H1 (cell line): ENCODE results near the gene GALNT6. TPM values are rescaled to one million over a fixed set of nuclear protein-coding genes. Genes with fewer than 3 reads are reported as not detected.

ENCODE experiments used
- CBX5 ChIP-seq: fragments of 300-800, 300-1000 bp; sonication (generic); IDR thresholded peaks from 2 replicates; pipeline ENCODE4 v1.7.1; 2016; ENCODE audit warnings: antibody characterized with exemption, low read length, low read depth
- CREB1 ChIP-seq: IDR thresholded peaks from 2 replicates; pipeline ENCODE4 v1.6.1; 2012; ENCODE audit warnings: inconsistent platforms
- GTF2F1 ChIP-seq: IDR thresholded peaks from 2 replicates; pipeline ENCODE4 v1.6.1; 2012; ENCODE audit warnings: low read depth, low read length, improper control_type of control experiment, borderline replicate concordance
- HDAC2 ChIP-seq, 2 experiments: fragments of 300-600 bp in 1 of 2; sonication (generic) in 1 of 2; IDR thresholded peaks; 2 replicates each; pipeline ENCODE4 v1.6.1; 2011 to 2012; ENCODE audit warnings: low read depth in 2 of 2, low read length in 2 of 2, mild to moderate bottlenecking in 2 of 2, moderate library complexity in 2 of 2, borderline replicate concordance in 1 of 2, inconsistent platforms in 1 of 2
- POLR2A ChIP-seq, 2 experiments: IDR thresholded peaks; 1 replicate in 1 of 2; 2 replicates in 1 of 2; pipeline ENCODE4 v1.6.1; 2011; ENCODE audit warnings: low read depth in 2 of 2, low read length in 2 of 2, mild to moderate bottlenecking in 2 of 2; ENCODE audit errors: control extremely low read depth in 1 of 2
- SUZ12 ChIP-seq: fragments of 200-600 bp; sonication (generic); IDR thresholded peaks from 2 replicates; pipeline ENCODE4 v1.6.1; 2012; ENCODE audit warnings: mild to moderate bottlenecking, inconsistent platforms, low read length, moderate library complexity, mixed read lengths
- YY1 ChIP-seq: IDR thresholded peaks from 2 replicates; pipeline ENCODE4 v1.6.1; 2011; ENCODE audit warnings: low read depth, mild to moderate bottlenecking, low read length
- ZNF274 ChIP-seq: IDR thresholded peaks from 2 replicates; pipeline ENCODE4 v1.7.0; 2012; ENCODE audit warnings: low read length, borderline replicate concordance; ENCODE audit errors: extremely low read depth
- polyA plus RNA-seq, 7 experiments: library from polyadenylated mRNA; depleted of rRNA in 3 of 7; stranded (reverse) in 5 of 7; unstranded in 2 of 7; fragments of >200 nt in 5 of 7; fragments of 200-250 nt in 2 of 7; gene quantifications; 1 replicate in 5 of 7; 2 replicates in 1 of 7; 4 replicates in 1 of 7; pipeline versions ENCODE4 v1.2.1 to v1.2.3, GENCODE V29; 2011 to 2013; ENCODE audit warnings: missing spikeins in 2 of 7, mixed read lengths in 2 of 7
- total RNA-seq: library from RNA; stranded (reverse); fragmentation: NEBNext Ultra II Directional; extraction: Animal tissue kit (Norgen Biotek cat#: 25700); gene quantifications from 2 replicates; pipeline ENCODE4 v1.2.1, GENCODE V29; 2021
- TF ChIP-seq, protein P1 (sequence below): fragments of 300-600 bp; sonication (generic); IDR thresholded peaks from 2 replicates; pipeline ENCODE4 v1.7.1; 2012; ENCODE audit warnings: low read length, moderate library complexity, mild to moderate bottlenecking, inconsistent platforms; ENCODE audit not compliant: insufficient replicate concordance
- TF ChIP-seq, protein P2 (sequence below), 3 experiments: IDR thresholded peaks; 1 replicate in 2 of 3; 2 replicates in 1 of 3; pipeline versions ENCODE4 v1.5.1 to v1.6.1; 2011; ENCODE audit warnings: low read length in 3 of 3, mild to moderate bottlenecking in 3 of 3, inconsistent platforms in 2 of 3, low read depth in 1 of 3, moderate library complexity in 1 of 3; ENCODE audit not compliant: insufficient read depth in 1 of 3; ENCODE audit errors: control extremely low read depth in 1 of 3

The GALNT6 gene
- total and polyA plus RNA-seq, 2 of the 8 experiments (the other 6 are each of a cell fraction or from before 2014, with no cell fraction given), result 5.8 to 10.7 TPM

DNA sequence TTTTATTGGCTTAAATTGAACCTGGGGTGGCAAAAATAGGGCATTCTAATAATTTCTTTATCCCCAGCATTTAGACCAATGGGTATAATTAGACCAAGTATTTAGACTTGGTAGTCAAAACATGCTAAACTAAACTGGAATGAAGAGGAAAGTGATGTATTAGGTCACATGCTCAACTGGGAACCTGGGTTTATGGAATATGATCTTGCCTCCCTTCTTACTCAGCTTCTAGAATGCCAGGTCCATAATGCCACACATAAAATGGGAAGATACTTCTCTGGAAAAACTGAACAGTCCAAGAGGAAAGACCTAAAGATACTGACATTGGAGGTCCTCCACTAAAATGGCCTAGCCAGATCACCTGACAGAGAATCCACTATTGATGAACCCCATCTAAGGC, 61.0 kb downstream of the GALNT6 start (continued):
- TF ChIP-seq, protein P1, sequence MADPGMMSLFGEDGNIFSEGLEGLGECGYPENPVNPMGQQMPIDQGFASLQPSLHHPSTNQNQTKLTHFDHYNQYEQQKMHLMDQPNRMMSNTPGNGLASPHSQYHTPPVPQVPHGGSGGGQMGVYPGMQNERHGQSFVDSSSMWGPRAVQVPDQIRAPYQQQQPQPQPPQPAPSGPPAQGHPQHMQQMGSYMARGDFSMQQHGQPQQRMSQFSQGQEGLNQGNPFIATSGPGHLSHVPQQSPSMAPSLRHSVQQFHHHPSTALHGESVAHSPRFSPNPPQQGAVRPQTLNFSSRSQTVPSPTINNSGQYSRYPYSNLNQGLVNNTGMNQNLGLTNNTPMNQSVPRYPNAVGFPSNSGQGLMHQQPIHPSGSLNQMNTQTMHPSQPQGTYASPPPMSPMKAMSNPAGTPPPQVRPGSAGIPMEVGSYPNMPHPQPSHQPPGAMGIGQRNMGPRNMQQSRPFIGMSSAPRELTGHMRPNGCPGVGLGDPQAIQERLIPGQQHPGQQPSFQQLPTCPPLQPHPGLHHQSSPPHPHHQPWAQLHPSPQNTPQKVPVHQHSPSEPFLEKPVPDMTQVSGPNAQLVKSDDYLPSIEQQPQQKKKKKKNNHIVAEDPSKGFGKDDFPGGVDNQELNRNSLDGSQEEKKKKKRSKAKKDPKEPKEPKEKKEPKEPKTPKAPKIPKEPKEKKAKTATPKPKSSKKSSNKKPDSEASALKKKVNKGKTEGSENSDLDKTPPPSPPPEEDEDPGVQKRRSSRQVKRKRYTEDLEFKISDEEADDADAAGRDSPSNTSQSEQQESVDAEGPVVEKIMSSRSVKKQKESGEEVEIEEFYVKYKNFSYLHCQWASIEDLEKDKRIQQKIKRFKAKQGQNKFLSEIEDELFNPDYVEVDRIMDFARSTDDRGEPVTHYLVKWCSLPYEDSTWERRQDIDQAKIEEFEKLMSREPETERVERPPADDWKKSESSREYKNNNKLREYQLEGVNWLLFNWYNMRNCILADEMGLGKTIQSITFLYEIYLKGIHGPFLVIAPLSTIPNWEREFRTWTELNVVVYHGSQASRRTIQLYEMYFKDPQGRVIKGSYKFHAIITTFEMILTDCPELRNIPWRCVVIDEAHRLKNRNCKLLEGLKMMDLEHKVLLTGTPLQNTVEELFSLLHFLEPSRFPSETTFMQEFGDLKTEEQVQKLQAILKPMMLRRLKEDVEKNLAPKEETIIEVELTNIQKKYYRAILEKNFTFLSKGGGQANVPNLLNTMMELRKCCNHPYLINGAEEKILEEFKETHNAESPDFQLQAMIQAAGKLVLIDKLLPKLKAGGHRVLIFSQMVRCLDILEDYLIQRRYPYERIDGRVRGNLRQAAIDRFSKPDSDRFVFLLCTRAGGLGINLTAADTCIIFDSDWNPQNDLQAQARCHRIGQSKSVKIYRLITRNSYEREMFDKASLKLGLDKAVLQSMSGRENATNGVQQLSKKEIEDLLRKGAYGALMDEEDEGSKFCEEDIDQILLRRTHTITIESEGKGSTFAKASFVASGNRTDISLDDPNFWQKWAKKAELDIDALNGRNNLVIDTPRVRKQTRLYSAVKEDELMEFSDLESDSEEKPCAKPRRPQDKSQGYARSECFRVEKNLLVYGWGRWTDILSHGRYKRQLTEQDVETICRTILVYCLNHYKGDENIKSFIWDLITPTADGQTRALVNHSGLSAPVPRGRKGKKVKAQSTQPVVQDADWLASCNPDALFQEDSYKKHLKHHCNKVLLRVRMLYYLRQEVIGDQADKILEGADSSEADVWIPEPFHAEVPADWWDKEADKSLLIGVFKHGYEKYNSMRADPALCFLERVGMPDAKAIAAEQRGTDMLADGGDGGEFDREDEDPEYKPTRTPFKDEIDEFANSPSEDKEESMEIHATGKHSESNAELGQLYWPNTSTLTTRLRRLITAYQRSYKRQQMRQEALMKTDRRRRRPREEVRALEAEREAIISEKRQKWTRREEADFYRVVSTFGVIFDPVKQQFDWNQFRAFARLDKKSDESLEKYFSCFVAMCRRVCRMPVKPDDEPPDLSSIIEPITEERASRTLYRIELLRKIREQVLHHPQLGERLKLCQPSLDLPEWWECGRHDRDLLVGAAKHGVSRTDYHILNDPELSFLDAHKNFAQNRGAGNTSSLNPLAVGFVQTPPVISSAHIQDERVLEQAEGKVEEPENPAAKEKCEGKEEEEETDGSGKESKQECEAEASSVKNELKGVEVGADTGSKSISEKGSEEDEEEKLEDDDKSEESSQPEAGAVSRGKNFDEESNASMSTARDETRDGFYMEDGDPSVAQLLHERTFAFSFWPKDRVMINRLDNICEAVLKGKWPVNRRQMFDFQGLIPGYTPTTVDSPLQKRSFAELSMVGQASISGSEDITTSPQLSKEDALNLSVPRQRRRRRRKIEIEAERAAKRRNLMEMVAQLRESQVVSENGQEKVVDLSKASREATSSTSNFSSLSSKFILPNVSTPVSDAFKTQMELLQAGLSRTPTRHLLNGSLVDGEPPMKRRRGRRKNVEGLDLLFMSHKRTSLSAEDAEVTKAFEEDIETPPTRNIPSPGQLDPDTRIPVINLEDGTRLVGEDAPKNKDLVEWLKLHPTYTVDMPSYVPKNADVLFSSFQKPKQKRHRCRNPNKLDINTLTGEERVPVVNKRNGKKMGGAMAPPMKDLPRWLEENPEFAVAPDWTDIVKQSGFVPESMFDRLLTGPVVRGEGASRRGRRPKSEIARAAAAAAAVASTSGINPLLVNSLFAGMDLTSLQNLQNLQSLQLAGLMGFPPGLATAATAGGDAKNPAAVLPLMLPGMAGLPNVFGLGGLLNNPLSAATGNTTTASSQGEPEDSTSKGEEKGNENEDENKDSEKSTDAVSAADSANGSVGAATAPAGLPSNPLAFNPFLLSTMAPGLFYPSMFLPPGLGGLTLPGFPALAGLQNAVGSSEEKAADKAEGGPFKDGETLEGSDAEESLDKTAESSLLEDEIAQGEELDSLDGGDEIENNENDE, result no peak
- TF ChIP-seq HDAC2 (IDR thresholded peaks at IDR 0.05; ENCODE audit: borderline replicate concordance in 1 of 2, low read depth in 2 of 2, low read length in 2 of 2), result no peak
- no peak for TF ChIP-seq YY1
- TF ChIP-seq SUZ12, result no peak
- no peak for TF ChIP-seq CREB1
- TF ChIP-seq GTF2F1, result no peak
- TF ChIP-seq CBX5, result no peak
- TF ChIP-seq POLR2A (IDR thresholded peaks at IDR 0.05; ENCODE audit: control extremely low read depth in 1 of 2, low read depth in 2 of 2, low read length in 2 of 2), result no peak
- TF ChIP-seq ZNF274, result no peak
- TF ChIP-seq, protein P2, sequence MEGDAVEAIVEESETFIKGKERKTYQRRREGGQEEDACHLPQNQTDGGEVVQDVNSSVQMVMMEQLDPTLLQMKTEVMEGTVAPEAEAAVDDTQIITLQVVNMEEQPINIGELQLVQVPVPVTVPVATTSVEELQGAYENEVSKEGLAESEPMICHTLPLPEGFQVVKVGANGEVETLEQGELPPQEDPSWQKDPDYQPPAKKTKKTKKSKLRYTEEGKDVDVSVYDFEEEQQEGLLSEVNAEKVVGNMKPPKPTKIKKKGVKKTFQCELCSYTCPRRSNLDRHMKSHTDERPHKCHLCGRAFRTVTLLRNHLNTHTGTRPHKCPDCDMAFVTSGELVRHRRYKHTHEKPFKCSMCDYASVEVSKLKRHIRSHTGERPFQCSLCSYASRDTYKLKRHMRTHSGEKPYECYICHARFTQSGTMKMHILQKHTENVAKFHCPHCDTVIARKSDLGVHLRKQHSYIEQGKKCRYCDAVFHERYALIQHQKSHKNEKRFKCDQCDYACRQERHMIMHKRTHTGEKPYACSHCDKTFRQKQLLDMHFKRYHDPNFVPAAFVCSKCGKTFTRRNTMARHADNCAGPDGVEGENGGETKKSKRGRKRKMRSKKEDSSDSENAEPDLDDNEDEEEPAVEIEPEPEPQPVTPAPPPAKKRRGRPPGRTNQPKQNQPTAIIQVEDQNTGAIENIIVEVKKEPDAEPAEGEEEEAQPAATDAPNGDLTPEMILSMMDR (IDR thresholded peaks at IDR 0.05; ENCODE audit: control extremely low read depth in 1 of 3, insufficient read depth in 1 of 3, low read depth in 1 of 3, low read length in 3 of 3), result no peak
- TF ChIP-seq, all 59 proteins: peak for 0
